Measurements from ENCODE around the gene CAMK1D. TPM values are rescaled to one million over a fixed set of nuclear protein-coding genes. Genes with fewer than 3 reads are reported as not detected.

Gene CAMK1D
- total RNA-seq, 1 experiment from 2014 or later: 1.1 TPM

- peaks cover 8% of the 10 kb centered on the region; the same call in 1 of the 2 replicates for H3K4me1 ChIP-seq
- H3K27ac ChIP-seq: no peak overlapping the region
- H3K27me3 ChIP-seq: no peaks in the 10 kb centered on the region
- no peaks in the 10 kb centered on the region for H3K9me3 ChIP-seq (replicated peaks)
- DNase-seq: no peak
- H3K4me3 ChIP-seq: no peak overlapping the region
- H3K36me3 ChIP-seq: no peaks in the 10 kb centered on the region
Observed at GRCh38 chr10:12781976-12782375, 432.6 kb downstream of the CAMK1D start.

- no peaks in the 10 kb centered on the region for H3K27me3 ChIP-seq
- H3K9me3 ChIP-seq (replicated peaks): no peaks in the 10 kb centered on the region
- H3K27ac ChIP-seq: no peak overlapping the region
- peaks cover 8% of the 10 kb centered on the region; the same call in 1 of the 2 replicates for H3K4me1 ChIP-seq
- peak; percentile 71 to 81 for DNase-seq
- H3K36me3 ChIP-seq: no peaks in the 10 kb centered on the region
- no peak overlapping the region for H3K4me3 ChIP-seq
Observed at GRCh38 chr10:12782537-12782936, 433.2 kb downstream of the CAMK1D start.

DNA sequence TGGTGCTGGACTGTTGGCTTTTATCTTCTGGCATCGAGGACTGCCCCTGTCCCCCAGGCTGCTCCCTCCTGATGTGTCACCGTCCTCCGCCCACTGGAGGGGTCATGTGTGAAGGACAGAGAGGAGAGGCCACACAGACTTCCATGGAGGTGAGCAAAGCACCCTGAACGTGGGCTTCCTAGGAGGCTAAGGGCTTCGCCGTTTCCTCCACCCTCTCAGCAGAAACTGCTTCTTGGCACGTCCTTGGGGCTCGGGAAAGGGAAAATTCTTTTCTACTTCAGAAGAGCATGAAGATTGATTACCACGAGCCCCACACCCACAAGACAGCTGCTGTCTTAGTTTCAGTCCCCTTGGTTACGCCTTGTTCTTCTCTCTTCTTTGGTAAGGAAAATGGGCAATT, 433.9 kb downstream of the CAMK1D start:
- H3K4me3 ChIP-seq: no peak overlapping the region
- H3K4me1 ChIP-seq: peaks cover 8% of the 10 kb centered on the region; the same call in 1 of the 2 replicates
- no peak overlapping the region for H3K27ac ChIP-seq
- DNase-seq: peak; percentile 16 to 50
- no peaks in the 10 kb centered on the region for H3K9me3 ChIP-seq (replicated peaks)
- no peaks in the 10 kb centered on the region for H3K27me3 ChIP-seq
- no peaks in the 10 kb centered on the region for H3K36me3 ChIP-seq

DNA sequence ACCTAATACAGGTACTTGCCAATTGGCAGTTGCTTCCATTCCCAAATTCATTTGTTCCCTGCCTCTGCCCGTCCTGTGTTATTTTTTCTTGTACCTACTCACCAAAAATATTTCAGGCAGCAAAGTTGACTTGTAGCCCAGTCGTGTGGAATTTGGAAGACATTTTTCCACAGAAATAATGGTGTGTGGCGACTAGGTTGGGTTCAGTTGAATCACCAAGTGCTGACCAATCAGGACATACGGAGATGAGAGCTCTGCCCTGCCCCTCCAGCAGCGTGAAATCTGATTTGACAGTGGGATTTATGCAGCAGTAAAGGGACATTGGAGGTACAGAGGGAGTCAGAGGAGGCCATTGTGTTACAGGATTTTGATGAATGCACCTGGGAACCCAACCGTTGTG, 435.3 kb downstream of the CAMK1D start:
- H3K4me1 ChIP-seq: peaks cover 8% of the 10 kb centered on the region; the same call in 1 of the 2 replicates
- no peak overlapping the region for H3K27ac ChIP-seq
- no peaks in the 10 kb centered on the region for H3K9me3 ChIP-seq (replicated peaks)
- peak in 1 of 2 experiments; percentile 40 for DNase-seq
- H3K27me3 ChIP-seq: no peaks in the 10 kb centered on the region
- no peaks in the 10 kb centered on the region for H3K36me3 ChIP-seq
- H3K4me3 ChIP-seq: no peak overlapping the region

DNA sequence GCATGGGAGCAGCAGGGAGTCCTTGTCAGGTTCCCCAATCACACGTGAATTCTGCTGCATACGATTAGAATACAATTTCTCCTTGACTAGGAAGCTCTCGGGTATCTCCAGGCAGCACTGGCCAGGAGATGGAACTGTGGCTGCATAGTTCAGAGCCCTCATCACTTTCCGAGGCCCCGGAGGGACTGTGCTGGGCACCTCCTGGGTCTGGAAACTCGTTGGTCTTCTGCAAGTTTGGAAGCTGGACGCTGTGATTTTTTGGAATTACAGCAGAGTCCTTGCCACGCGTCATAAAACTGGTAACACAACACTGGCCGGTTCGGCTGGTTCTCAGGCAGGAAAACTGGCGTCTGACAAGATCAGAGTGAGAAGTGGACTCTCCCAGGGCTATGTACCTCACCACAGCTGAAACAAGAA, 436.1 kb downstream of the CAMK1D start:
- Histone ChIP-seq H3K9me3 (replicated peaks) (no peaks in the 10 kb centered on the region), H3K36me3 (no peaks in the 10 kb centered on the region), H3K4me3 (no peak overlapping the region), H3K27me3 (no peaks in the 10 kb centered on the region), H3K27ac (no peak overlapping the region), H3K4me1 (peaks cover 8% of the 10 kb centered on the region; the same call in 1 of the 2 replicates)
- no peak for DNase-seq

DNA sequence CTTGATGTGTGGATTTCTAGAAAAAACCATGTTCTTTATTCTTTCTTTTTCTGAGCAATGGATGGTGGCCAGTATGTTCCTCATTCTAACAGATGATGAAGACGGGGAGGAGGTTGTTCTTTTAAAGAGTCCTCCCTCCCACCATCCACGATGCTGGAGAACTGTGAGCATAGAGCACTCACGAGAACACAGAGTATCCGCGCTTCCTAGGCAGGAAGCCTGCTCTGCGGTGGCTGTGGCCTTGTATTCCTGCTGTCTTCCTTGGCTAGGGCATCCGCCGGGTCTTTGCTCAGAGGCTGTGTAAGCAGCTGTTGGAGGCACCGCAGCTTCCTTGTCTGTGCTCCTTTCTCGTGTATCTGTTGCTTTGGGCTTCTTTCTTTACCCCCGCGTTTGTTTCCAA, 437.9 kb downstream of the CAMK1D start:
- Histone ChIP-seq H3K4me1 (peaks cover 8% of the 10 kb centered on the region; the same call in 1 of the 2 replicates), H3K4me3 (no peak overlapping the region), H3K27me3 (no peaks in the 10 kb centered on the region), H3K36me3 (no peaks in the 10 kb centered on the region), H3K9me3 (replicated peaks) (no peaks in the 10 kb centered on the region), H3K27ac (no peak overlapping the region)
- peak; percentile 63 to 72 for DNase-seq

DNA sequence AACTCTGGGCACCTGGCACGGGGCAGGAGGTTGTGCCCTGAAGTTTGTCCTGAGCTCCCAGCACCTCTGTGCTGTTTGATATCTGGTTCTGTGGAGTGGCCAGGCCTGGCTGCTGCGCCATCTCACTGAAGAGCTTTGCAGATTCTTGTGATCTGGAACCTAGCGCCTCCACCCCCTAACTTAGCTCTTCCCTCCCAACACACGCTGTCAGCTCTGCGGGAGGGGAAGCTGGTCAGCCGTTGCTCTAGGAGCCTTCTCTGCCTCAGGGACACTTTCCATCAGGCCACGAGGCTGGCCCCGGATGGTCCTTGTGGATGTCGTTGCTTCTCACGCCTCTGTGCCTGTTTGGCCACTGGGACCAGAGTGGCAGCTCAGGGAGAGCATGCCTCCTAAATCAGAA, 438.9 kb downstream of the CAMK1D start:
- H3K36me3 ChIP-seq: no peaks in the 10 kb centered on the region
- no peak for DNase-seq
- no peaks in the 10 kb centered on the region for H3K9me3 ChIP-seq (replicated peaks)
- H3K27me3 ChIP-seq: no peaks in the 10 kb centered on the region
- H3K4me1 ChIP-seq: peaks cover 4% of the 10 kb centered on the region; the same call in 1 of the 2 replicates
- H3K4me3 ChIP-seq: no peak overlapping the region
- no peak overlapping the region for H3K27ac ChIP-seq

DNA sequence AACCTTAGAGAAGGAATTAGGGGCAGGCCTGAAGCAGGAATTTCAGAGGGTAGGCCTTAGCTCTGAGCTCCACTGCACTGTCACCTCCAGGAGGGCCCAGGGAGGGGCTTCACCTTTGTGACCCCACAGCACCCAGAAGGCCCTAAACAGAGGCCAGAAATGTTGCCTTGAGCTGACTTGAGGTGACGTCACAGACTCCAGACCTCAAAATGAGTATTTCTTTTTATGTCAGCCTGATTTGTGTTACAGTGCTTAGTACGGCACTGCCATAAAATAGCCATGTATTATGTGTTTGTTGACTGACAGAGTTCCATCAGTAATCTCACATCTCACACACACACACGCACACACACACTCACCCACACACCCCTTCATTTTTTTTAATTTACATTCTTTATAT, 440.9 kb downstream of the CAMK1D start:
- no peak for DNase-seq

GRCh38 chr10:12791728-12792127, 442.4 kb downstream of the CAMK1D start:
- no peak for DNase-seq
- Histone ChIP-seq H3K36me3 (no peaks in the 10 kb centered on the region), H3K4me3 (no peak overlapping the region), H3K9me3 (replicated peaks) (no peaks in the 10 kb centered on the region), H3K27ac (no peak overlapping the region), H3K27me3 (no peaks in the 10 kb centered on the region), H3K4me1 (no peaks in the 10 kb centered on the region)

More for the DNA sequence above, 440.9 kb downstream of the CAMK1D start:
- no peak overlapping the region for H3K4me3 ChIP-seq
- H3K27me3 ChIP-seq: no peaks in the 10 kb centered on the region
- no peak overlapping the region for H3K27ac ChIP-seq
- no peaks in the 10 kb centered on the region for H3K36me3 ChIP-seq
- no peaks in the 10 kb centered on the region for H3K9me3 ChIP-seq (replicated peaks)
- no peaks in the 10 kb centered on the region for H3K4me1 ChIP-seq

- no peak for DNase-seq
- H3K4me1 ChIP-seq: peaks cover 5% of the 10 kb centered on the region; the same call in 1 of the 2 replicates
- no peak overlapping the region for H3K4me3 ChIP-seq
- no peaks in the 10 kb centered on the region for H3K27me3 ChIP-seq
- H3K9me3 ChIP-seq (replicated peaks): no peaks in the 10 kb centered on the region
- no peak overlapping the region for H3K27ac ChIP-seq
- no peaks in the 10 kb centered on the region for H3K36me3 ChIP-seq
Observed at GRCh38 chr10:12792889-12793556, 443.7 kb downstream of the CAMK1D start.

DNA sequence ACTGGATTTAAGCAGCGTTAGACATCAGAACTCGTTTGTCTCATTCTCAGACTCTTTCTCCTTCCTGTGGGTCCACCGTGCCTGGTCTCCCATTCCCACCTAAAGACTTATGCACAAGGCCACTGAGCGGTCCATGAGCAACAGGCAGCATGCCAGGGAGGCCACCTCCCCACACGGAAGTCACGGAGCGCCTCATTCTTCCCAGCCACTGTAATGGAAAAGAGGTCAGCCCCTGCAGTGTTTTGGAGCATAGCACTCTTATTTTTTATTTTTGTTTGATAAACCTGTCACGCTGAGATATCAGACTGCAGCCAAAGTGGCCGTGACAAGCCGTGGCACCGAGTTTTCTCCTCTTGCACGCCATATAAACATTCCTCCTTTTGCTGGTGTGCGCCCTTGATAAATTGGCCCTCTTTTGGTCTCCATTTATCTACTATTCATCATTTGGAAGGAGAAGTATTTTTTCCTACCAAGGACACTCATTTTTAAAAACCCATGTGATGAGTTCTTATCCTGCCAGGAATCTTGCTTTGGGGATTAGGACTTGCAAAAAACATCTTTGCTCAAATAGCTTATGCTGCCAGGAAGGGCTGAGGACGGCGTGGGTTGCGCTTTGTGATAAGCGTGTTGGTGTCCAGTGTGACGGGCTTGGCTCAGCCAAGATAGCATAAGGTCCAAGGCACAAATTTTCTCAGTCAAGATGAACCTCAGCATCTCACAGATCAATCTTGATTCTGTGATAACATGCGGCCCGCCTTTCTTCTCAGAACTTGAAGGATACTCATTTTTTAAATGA, 446.2 kb downstream of the CAMK1D start:
- no peaks in the 10 kb centered on the region for H3K9me3 ChIP-seq (replicated peaks)
- H3K4me3 ChIP-seq: no peak overlapping the region
- H3K4me1 ChIP-seq: peaks cover 5% of the 10 kb centered on the region; the same call in 1 of the 2 replicates
- H3K36me3 ChIP-seq: no peaks in the 10 kb centered on the region
- H3K27ac ChIP-seq: no peak overlapping the region
- DNase-seq: no peak
- no peaks in the 10 kb centered on the region for H3K27me3 ChIP-seq

DNA sequence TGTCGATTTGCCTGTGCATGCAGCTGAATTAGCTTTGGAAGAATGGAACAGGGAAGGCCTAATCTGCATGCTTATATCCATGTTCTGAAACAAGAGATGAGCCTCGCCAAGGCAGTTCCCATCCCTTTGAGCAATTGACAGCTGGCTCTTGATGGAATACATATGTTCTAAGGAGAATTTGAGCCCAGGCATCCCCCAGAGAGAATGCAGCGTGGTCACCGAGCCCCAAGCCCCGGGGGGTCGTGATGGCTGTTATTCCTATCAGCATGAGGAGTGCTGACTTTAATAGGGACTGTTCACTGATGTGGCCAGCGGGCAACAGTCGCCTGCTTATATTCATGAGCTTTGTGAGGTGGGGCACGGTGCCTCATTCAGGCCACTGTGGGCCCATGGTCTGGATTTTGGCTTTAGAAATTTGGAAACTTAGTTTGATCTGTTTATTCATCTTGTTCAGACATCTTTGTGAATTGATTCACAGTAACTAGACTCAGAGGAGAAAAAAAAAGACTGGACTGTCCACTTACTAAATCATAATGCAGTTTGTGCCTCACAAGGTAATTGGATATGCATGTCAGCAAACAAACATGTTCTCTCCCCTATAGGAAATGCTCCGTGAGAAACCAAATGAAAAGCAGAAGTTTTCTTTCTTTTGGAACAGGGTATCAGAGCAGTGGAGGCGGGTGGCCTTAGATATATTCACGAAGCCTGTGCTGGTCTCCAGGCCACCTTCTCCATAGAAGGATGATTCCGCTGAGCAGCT, 447.2 kb downstream of the CAMK1D start:
- H3K4me3 ChIP-seq: no peak overlapping the region
- no peaks in the 10 kb centered on the region for H3K27me3 ChIP-seq
- no peaks in the 10 kb centered on the region for H3K36me3 ChIP-seq
- no peaks in the 10 kb centered on the region for H3K9me3 ChIP-seq (replicated peaks)
- H3K4me1 ChIP-seq: peaks cover 5% of the 10 kb centered on the region; the same call in 1 of the 2 replicates
- peak; percentile 14 to 31 for DNase-seq
- no peak overlapping the region for H3K27ac ChIP-seq

DNA sequence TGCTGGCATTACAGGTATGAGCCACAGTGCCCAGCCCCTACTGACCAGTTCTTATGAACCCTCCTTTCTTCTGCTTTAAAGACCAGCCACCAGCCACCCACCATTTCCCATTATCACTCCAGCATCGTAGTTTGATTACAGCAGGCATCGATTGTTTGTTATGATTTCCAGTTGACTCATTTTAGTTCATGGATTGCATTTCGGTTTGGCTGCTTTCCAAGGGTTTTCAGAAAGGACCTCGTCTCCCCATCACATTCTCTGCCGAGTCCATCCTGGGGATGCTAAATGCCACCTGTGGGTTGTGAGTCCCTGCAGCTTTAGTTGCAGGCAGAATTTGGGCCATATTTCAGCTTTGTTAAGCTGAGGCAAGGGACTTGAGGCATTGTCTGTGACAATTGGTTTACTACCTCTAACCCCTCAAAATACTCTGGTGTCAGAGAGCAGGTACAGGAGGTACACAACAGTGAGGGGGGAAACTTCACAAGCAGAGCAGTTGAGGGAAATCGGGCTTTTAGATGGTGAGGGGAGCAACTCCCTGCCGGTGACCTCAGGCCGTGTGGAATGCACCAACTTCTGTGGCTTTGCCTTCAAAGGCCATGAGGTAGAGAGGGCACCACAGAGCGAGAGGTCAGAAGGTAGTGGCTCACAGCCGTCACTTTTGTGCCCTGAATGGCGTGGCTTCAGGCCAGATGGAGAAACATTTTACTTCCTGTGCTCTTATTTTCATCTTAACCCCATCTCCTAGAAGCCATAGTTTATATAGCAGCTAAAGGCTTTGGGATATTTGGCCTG, 448.3 kb downstream of the CAMK1D start:
- H3K27ac ChIP-seq: no peak overlapping the region
- no peak overlapping the region for H3K4me3 ChIP-seq
- H3K4me1 ChIP-seq: peaks cover 5% of the 10 kb centered on the region; the same call in 1 of the 2 replicates
- no peaks in the 10 kb centered on the region for H3K9me3 ChIP-seq (replicated peaks)
- H3K27me3 ChIP-seq: no peaks in the 10 kb centered on the region
- H3K36me3 ChIP-seq: no peaks in the 10 kb centered on the region
- DNase-seq: peak in 1 of 2 experiments; percentile 34

GRCh38 chr10:12799144-12799543, 449.8 kb downstream of the CAMK1D start:
- Histone ChIP-seq H3K27ac (no peak overlapping the region), H3K4me1 (peaks cover 9% of the 10 kb centered on the region), H3K4me3 (no peak overlapping the region), H3K36me3 (no peaks in the 10 kb centered on the region), H3K9me3 (replicated peaks) (no peaks in the 10 kb centered on the region), H3K27me3 (no peaks in the 10 kb centered on the region)
- no peak for DNase-seq

Measured in SJCRH30 (cell line).